GOT3 (cell line): ENCODE results near the gene KLHL40.

Experiments
- DNase-seq: peaks from one replicate; lab custom pipeline; 2025; ENCODE audit warnings: mixed read lengths; lab: John Stamatoyannopoulos, UW

Gene KLHL40

DNA sequence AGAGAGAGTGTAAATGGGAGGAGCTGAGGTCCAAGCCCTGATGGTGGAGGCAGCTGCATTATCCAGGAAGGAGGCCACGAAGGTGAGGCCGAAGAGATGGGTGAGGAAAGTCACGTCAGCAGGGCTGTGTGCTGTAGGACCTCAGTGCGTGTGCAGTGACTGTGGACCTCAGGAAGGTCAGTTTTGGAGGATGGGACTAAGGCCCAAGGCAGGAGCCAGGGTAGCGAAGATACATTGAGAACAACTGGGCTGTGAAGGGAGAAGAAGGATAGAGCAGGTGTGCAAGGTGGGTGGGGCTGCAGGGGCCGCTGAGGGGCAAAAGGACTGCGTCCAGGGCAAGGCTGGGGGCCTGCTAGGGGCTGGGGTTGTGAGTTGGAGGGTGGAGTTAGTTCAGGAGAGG, 4.9 kb downstream of the KLHL40 start:
- no peak for DNase-seq

- no peak for DNase-seq
Measured at GRCh38 chr3:42690766-42691680, 5.7 kb downstream of the KLHL40 start.

DNA sequence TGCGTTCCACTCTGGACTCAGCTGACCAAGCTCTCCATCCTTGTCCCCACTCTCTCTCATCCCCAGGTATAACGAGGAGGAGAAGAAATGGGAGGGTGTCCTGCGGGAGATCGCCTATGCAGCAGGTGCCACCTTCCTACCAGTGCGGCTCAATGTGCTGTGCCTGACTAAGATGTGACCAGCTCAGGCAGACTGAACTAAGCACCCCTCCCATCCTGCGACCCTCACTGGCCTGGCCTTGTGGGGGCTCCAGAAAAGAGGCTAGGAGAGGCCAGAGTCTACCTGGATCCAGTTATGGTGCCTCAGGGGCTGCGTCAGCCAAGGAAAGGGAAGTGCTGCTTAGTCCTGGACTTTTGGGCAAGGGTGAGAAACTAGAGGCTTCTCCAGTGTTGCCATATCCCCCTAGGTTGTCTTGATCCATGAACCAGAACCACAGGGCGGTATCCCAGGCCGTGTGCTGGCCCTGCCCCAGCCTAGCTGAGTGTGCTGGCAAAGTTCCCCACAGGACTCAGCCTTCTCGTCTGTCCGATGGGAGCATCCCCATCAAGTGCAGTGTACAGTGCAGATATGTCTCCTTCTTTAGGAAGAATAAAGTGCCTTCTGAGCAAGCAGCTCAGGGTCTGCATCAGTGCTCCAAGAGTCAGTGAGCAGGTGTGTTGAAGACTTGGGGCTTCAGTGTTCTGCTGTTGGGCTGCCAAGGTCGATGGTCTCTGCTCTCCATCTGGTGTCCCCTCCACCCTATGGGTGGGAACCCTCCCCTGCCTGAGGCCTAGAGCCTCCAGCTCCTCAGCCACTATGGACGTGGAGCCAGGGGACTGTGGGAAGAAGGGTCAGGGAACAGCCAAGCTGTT, 6.7 kb downstream of the KLHL40 start:
- DNase-seq = no peak

GRCh38 chr3:42692667-42693529, 7.6 kb downstream of the KLHL40 start:
- no peak for DNase-seq

- DNase-seq = no peak
Measured at GRCh38 chr3:42693530-42693930, 8.2 kb downstream of the KLHL40 start.

GRCh38 chr3:42694366-42694765, 9.0 kb downstream of the KLHL40 start:
- DNase-seq = no peak

DNA sequence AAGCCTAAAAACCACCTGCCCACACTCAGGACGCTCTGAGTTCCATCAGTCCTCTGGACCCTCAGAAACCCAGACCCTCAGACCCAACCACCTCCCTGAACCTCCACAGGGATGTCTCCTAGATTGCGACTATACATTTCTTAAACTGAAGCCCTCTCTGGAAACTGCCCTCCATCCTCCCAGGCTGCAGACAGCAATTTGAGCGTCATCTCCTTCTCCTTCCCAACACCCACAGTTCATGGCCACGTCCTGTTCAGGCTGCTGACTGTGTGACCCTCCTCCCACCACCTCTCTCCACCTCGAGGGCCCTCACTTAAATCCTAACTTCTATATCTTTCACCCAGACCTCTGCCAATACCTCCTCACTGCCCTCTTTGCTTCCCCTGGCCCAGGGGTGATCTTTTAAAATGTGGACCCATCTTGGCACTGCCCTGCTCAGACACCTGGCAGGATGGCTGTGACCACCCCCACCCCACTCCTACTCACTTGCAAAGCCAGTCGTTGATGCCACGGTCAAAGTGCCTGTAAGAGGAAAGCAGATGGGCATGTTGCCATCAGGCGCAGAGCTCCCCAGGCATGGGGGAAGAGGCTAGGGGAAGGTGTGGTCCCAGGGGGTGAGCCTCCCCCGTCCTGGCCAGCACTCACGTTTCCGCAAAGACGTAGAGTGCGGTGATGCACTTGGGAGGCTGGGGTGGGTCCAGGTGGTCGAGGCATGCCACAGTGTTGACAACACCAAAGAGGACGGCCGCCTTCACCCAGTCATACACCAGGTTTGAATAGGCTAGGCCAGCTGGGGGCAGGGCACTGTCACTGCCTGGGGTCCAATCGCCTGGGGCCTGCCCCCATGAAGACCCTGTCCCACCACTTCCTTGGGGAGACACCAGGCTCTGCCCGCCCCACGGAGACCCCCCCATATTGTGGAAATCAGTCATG, 11.3 kb downstream of the KLHL40 start:
- DNase-seq = no peak

DNA sequence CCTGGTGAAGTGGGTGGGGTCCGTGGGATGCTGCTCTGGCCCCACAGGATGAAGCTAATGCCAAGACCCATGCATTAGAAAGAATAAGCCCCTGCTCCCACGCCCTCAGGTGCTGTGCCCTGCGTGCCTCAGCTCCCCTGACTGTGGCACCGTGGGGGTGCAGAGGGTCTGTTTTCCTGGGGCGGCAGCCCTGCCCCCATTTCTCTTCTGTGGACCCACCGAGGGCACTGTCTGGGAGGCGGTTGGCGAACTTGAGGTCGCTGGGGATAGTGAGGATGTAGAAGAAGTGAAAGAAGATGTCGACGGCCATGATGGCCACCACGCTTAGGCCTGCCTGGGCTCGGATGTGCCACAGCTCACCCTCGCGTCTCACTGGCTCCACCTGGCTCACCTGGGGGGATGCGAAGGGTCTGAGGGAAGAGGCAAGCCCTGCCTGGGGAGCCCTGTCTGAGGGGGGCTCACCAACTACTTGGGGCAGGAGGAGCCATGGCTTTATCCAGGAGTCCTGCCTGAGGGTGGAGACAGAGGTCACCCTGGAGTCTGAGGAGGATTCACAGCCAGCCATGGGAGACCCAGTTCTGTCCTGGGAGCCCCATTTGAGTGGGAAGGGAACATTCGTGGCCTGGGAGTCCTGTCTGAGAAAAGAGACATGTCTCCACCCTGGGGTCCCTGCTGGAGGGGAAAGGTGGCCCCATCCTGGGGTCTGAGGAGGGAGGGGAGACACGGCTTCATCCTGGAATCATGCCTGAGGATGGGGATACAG, 12.1 kb downstream of the KLHL40 start:
- DNase-seq = no peak

GRCh38 chr3:42698216-42698910, 13.0 kb downstream of the KLHL40 start:
- DNase-seq = no peak

GRCh38 chr3:42698911-42699230, 13.5 kb downstream of the KLHL40 start:
- DNase-seq = no peak

DNA sequence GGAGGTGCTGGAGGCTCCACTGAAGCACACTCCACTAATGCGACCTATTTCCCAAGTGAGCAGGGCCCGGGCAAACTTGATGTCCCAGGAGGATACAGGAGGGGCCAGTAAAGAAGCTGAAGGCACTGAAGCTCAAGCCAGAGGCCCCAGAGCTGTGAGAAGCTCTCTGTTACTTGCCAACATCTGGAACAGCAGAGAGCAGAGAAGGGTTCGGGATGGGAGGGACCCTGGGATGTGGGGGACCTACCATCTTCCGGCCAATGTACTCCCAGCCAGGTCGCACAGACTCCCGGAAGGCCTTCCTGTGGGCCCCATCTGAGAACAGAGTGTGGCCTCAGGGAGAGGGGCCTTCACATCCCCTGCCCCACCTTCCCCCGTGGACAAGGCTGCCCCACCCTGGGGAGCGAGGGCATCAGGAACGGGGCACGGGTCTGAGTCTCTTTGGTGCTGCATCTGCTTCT, 14.2 kb downstream of the KLHL40 start:
- no peak for DNase-seq

GRCh38 chr3:42700366-42701288, 15.3 kb downstream of the KLHL40 start:
- no peak for DNase-seq

- peak; percentile 15 for DNase-seq
Measured at GRCh38 chr3:42701371-42702065, 16.2 kb downstream of the KLHL40 start.

GRCh38 chr3:42702066-42702951, 17.0 kb downstream of the KLHL40 start, which contains the start of gene HHATL:
TSS of gene HHATL (minus strand) at chr3:42702798. CDS start at chr3:42700826, 1,972 bp downstream.
- no peak for DNase-seq

GRCh38 chr3:42702982-42703694, 17.8 kb downstream of the KLHL40 start:
- no peak for DNase-seq

- DNase-seq = no peak
Measured at GRCh38 chr3:42703695-42704025, 18.3 kb downstream of the KLHL40 start.
